ENCODE data around the gene POLH.

DNA sequence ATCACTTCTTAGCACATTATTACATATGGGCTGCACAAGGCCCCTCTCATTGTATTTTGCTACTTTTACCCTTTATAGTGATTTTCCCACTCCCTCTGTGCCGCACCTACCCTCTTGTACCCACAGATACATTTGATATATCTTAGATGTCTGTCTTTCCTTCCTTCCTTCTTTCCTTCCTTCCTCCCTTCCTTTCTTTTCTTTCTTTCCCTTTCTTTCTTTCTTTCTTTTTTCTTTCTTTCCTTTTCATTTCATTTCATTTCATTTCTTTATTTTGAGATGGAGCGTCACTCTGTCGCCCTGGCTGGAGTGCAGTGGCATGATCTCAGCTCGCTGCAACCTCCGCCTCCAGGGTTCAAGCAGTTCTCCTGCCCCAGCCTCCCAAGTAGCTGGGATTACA is 12.2 kb downstream of the POLH start:
- TF ChIP-seq, protein P1, sequence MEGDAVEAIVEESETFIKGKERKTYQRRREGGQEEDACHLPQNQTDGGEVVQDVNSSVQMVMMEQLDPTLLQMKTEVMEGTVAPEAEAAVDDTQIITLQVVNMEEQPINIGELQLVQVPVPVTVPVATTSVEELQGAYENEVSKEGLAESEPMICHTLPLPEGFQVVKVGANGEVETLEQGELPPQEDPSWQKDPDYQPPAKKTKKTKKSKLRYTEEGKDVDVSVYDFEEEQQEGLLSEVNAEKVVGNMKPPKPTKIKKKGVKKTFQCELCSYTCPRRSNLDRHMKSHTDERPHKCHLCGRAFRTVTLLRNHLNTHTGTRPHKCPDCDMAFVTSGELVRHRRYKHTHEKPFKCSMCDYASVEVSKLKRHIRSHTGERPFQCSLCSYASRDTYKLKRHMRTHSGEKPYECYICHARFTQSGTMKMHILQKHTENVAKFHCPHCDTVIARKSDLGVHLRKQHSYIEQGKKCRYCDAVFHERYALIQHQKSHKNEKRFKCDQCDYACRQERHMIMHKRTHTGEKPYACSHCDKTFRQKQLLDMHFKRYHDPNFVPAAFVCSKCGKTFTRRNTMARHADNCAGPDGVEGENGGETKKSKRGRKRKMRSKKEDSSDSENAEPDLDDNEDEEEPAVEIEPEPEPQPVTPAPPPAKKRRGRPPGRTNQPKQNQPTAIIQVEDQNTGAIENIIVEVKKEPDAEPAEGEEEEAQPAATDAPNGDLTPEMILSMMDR (IDR thresholded peaks at IDR 0.05): no peak
- no peak for TF ChIP-seq POLR2A (IDR thresholded peaks at IDR 0.05)
